NCI-H748 (cell line): ENCODE measurements around the gene IKBKE.

Experiments
- DNase-seq: peaks from one replicate; lab custom pipeline; 2025; ENCODE audit not compliant: unreplicated experiment; lab: John Stamatoyannopoulos, UW

Gene IKBKE

GRCh38 chr1:206511362-206512057 lies 41.2 kb downstream of the IKBKE start:
- DNase-seq, result peak; percentile 13

DNA sequence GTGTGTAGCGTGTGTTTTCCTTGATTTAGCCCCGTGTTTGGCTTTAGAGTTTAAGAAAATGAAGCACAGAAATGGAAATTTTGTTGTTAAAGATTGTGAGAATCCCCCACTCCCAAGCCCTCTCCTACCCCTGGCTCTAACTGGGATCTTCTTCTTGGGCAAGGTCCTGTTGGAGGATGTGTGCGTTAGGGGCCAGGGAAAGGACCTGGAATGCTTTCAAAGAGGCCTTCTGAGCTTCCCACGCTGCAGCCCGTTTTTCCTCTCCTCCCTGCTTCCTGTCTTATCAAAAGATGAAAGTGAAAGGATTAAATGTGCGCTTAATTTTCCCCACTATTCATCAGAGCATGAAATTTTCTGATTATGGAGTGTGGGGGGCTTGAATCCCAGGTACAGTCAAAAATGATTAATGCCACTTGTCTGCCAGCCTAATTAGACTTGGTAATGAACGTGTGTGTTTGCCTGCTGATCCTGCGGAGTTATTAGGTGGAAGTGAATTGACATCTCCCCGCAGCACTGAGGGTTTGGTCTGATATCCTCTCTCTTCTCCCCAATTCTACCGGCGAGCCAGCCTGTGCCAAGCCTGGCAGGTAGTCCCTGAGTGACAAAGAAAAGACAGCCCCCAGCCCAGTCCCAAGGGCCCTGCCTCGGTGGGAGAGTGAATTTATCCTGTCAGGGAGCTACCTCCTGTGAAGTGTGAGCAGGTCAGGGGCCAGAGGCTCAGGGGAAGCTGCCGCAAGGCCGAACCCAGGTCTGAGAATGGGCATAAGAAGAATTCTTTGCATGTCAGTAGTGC lies 42.0 kb downstream of the IKBKE start:
- no peak for DNase-seq

GRCh38 chr1:206512851-206513180 lies 42.5 kb downstream of the IKBKE start:
- no peak for DNase-seq

- no peak for DNase-seq
Observed at GRCh38 chr1:206513312-206514111, 43.2 kb downstream of the IKBKE start.

GRCh38 chr1:206514813-206515387 lies 44.6 kb downstream of the IKBKE start:
- DNase-seq, result no peak

DNA sequence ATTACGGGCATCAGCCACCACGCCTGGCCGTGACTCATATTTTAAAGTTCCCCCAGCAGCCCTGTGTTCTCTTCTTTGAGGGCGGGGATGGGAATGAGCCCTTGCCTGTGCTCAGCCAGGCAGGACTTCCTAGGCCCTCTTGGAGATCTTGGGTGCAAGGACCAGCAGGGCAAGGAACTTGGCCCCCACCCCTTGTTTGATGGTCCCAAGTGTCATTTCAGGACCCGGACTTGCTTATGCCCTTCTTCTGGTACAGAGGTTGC lies 46.4 kb downstream of the IKBKE start:
- no peak for DNase-seq

DNA sequence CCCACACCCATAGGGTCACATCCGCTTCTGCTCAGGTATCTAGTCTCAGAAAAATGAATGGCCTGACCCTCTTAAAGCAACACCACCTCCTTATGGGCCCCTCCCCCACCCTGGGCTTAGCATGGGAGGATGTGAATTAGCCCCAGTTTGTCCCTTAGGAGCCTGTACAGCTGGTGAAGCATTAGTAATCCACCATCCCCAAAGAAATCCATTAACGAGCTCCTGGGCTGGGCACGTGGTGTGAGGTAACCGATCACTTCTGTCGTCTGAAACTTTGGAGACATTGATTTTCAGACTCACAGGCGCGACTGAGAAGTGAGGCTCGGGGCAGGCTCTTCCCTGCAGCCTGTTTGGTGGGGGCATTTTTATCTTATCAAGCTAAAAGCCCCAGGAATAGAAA lies 47.5 kb downstream of the IKBKE start:
- no peak for DNase-seq

DNA sequence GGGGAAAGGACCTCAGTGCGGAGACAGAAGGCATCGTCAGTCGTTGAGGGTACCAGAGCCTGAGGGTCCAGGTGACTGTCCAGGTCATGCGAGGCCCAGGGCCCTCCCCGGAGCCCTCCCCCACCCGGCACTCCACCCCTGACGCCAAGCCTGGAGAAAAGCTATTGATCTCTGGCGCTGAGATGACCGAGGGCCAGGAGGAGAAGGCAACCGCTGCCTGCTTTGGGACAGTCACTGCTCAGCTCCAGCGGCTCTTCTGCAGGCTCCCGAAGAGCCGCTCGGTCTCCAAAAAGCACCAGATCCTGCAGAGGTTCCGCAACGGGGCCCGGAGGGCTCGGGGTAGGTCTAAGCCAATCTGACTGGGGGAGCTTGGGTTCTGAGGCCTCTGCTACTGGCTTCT lies 47.9 kb downstream of the IKBKE start:
- DNase-seq, result no peak

DNA sequence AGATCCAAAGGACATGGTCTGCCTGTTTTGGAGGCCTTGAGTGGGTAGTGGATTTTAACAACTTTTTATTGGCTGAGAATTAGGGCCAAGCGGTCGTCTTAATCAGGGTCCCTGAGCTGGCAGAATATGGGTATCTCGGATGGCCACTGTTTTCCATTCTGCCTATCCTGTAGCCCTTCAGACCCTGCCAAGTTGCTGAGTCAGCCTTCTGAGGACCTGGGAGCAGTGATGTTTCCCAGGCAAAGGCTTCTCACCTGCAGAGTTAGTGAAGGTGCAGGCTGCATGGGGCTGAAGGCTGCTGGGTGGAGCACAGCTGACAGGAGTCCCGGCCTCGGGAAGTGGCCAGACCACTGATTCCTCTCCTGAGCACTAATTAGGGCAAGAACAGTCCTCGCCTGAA lies 48.5 kb downstream of the IKBKE start:
- DNase-seq, result no peak

DNA sequence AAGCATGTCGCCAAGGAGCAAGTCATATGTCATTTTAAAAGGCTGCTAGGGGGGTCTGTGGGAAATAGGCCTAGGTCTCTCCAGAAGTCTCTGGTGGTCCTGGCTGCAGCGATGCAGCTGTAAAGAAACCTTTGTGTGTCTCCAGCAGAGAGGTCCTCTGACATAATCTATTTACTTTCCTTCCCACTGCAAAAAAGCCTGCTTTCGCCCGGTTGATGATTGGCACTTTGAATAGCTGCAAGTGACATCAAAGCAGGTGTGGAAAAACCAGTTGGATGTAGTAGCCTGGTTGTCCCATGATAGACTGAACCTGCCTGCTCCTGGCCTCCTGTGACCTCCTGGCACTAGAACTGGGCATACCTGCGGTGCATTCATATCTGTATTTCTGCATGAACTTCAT lies 50.9 kb downstream of the IKBKE start:
- DNase-seq, result peak; percentile 75

DNA sequence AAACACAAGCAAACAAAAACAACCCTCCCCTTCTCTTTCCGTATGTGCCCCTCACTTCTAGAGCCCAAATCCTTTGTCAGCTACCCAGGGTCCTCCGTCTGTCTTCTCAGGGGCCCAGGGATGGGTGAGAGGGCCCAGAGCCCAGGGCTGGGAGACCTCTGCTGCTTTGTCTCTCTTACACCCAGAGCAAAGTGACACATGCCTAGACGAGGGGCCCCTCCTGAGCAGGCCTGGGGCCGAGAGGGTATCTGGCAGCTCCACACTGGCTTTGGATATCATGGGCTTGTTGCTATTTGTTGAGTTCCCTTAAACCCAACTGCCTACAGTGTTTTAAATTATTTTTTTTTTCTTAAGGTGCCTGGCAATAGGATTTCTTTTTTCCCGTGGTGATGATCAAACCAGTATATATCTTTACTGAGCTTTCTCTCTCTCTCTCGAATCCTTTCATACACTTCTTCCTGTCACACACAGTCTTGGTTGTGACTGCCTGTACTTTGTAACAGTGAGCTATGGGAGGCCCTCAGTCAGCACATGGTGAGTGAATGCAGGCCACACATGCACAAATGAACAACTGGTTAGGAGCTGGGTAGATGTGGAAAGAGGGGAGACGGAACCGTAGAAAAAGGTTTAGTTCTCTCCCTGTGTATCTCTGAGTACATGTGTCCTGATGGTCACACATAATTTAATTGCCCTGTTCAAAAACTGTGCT lies 51.6 kb downstream of the IKBKE start:
- no peak for DNase-seq

DNA sequence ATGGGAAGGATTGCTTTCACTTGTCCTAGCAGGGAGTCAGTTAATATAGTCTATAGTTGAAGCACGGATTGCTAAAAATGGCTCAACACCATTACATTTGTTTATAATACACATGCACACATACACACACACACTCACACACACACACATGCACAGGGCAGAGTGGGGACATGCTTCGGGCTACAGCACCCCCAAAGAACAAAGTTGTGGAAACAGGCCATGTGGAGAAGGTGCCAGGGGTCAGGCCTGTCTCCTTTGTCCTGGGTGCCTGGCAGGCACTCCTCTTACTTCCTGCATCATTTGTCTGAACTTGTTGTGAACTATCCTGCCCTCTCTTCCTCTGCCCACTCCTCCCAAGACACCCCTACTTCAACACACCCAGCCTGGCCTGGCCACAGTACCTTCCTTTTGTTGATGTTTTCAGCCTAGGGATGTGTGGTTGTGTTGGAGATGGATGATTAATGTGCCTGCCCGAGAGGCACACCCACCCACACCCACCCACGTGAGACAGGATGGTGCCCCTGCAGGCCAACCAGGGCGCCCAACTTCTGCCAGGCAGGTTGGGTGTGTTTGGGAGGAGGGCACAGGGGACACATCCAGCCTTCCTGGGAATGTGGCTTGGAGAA lies 54.6 kb downstream of the IKBKE start:
- DNase-seq, result no peak

- DNase-seq, result no peak
Observed at GRCh38 chr1:206526064-206526911, 56.0 kb downstream of the IKBKE start.

DNA sequence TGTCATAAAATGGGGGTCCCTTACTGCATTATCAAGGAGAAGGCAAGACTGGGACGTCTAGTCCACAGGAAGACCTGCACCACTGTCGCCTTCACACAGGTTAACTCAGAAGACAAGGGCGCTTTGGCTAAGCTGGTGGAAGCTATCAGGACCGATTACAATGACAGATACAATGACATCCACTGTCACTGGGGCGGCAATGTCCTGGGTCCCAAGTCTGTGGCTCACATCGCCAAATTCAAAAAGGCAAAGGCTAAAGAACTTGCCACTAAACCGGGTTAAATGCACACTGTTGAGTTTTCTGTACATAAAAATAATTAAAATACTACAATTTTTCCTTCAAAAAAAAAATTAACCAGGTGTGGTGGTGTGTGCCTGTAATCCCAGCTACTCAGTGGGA lies 59.1 kb downstream of the IKBKE start:
- no peak for DNase-seq

DNA sequence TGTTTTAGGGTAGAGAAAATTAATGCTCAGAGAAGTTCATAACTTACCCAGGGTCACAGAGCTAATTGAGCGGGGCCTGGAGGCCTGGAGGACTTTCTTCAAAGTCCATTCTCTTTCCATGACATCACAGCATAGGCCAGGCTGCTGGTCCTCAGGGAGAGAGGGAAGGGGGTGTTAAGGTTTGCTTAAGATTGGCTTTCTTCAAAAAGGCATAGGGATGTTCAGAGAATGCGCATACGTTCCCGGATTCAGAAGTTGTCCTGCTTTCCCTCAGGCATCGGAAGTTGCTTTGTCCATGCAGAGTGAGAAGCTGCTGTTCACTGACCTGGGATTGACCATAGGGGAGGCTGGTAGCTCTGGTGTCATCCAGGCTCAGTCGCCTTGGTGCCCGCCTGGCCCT lies 62.1 kb downstream of the IKBKE start:
- DNase-seq, result no peak

- no peak for DNase-seq
Observed at GRCh38 chr1:206534552-206534951, 64.3 kb downstream of the IKBKE start.

DNA sequence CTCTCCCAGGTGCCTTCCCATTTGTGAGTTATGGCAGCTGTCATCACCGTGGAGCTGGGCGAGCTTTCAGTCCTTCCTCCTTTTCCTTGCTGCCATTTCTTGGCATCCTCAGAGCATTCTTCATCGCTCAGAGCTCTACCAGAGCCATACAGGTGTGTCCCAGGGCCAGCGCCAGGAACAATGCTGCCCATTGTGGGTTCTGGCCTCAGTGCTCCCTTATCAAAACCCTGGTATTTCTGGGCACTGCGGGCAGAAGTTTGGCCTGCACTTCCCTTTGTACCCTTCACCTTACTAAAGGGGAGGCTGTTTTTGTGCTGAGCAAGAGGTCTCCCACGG lies 65.5 kb downstream of the IKBKE start:
- no peak for DNase-seq

- no peak for DNase-seq
Observed at GRCh38 chr1:206537141-206537540, 66.9 kb downstream of the IKBKE start.

- no peak for DNase-seq
Observed at GRCh38 chr1:206538086-206538770, 68.0 kb downstream of the IKBKE start.
